SK-MEL-5 (cell line): ENCODE results near the gene NAALADL2. TPM values are rescaled to one million over a fixed set of nuclear protein-coding genes. Genes with fewer than 3 reads are reported as not detected.
"Not testable (repeated sequence)": the region's sequence is repeated elsewhere in the genome, so short reads cannot be mapped to it uniquely, and the experiment has no call there.

Source experiments
- DNase-seq: peaks from one replicate; pipeline ENCODE4 v3.0.0-alpha.2; 2016; ENCODE audit warnings: low read depth, low spot score
- in situ Hi-C: cut with HindIII; loops from 2 replicates; pipeline ENCODE4 v1.10.0; 2016; ENCODE audit warnings: low sequenced_read_pairs, high pct_unique_total_duplicates, low pct_unique_long_range_greater_than_20kb
- total RNA-seq: library from RNA; depleted of rRNA; stranded (reverse); fragments of >200 nt; shearing (Covaris generic); gene quantifications from 2 replicates; pipeline ENCODE4 v1.2.3, GENCODE V29; 2014

NAALADL2 gene
- total RNA-seq, 1 experiment from 2014 or later = 2.9 TPM

- in situ Hi-C loops = no loop called here
- no peak for DNase-seq
Observed at GRCh38 chr3:175088766-175089380, 229.7 kb downstream of the NAALADL2 start.

DNA sequence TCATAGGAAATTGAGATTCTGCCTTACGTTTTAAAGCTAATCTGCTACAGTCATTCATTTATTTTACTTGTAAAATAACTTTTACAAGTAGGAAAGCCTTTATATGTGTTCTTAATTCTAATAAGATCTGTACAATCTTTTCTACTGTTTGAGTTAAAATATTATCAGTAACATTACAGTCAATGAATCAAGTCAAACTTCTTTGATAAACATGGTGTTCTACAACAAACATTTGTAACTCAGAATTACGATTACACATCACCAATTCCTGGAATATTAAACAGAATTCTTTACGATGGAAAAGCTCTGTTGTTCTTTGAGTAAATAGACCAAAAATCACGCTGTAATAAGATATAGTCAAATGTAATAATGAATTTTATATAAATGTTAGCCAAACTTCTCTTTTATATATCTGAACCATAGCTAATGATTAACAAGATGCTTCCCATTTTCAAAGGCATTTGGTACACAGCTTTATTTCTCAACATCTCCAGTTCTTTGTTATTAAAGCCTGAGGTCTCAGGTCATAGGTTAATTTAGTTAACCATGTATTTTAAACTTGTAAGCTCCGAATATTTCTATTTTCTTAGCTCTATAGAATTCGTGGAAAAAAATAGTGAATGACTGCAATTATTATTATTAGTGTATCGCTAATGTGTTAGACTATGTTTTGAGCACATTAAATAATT, 232.4 kb downstream of the NAALADL2 start:
- in situ Hi-C loops = no loop called here
- no peak for DNase-seq

- in situ Hi-C loops = no loop called here
- DNase-seq = no peak
Observed at GRCh38 chr3:175093748-175094147, 234.6 kb downstream of the NAALADL2 start.

- DNase-seq = no peak
- in situ Hi-C loops = no loop called here
Observed at GRCh38 chr3:175094344-175094743, 235.2 kb downstream of the NAALADL2 start.

GRCh38 chr3:175098644-175099043, 239.5 kb downstream of the NAALADL2 start:
- in situ Hi-C loops = no loop called here

GRCh38 chr3:175102161-175102560, 243.0 kb downstream of the NAALADL2 start:
- in situ Hi-C loops = no loop called here
- no peak for DNase-seq

More at GRCh38 chr3:175098644-175099043, 239.5 kb downstream of the NAALADL2 start:
- DNase-seq = no peak

DNA sequence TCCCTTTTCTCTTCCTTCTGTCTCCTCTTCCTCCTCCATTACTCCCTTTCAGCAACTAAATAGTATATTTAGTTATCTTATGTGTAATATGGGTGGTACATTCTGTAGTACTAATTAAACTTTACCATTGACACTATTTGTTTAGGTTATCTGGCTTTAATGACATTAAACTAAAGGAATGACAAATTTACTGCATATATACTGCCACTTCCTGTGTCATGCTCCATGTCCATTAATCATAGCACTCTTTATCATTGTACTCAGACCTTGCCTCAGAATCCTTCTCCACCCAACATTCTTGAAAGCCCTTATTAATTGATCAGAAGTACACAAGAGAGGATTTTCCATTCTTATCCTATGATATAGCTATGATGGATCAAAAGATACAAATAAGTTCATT, 244.2 kb downstream of the NAALADL2 start:
- no peak for DNase-seq
- in situ Hi-C loops = no loop called here

DNA sequence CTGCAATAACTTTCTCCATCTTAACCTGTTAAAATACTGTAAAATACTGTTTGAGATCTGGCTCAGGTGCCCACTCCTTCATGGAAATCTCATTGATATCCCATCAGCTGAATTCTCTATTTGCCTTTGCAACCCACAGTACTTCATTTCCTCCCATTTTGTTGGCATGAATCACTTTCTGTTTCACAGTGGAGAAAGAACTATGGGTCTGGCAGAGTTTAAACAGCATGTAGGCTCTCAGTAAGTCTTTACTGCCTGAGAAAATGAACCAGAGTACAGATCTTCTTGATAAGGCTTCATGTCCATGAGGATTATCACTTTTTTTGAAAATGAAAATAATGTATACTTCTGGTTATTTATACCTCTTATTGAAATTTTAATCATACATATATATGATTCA, 245.9 kb downstream of the NAALADL2 start:
- in situ Hi-C loops = no loop called here
- no peak for DNase-seq

- no peak for DNase-seq
- in situ Hi-C loops = no loop called here
Observed at GRCh38 chr3:175107231-175107630, 248.1 kb downstream of the NAALADL2 start.

GRCh38 chr3:175107995-175108394, 248.9 kb downstream of the NAALADL2 start:
- in situ Hi-C loops = no loop called here
- no peak for DNase-seq

DNA sequence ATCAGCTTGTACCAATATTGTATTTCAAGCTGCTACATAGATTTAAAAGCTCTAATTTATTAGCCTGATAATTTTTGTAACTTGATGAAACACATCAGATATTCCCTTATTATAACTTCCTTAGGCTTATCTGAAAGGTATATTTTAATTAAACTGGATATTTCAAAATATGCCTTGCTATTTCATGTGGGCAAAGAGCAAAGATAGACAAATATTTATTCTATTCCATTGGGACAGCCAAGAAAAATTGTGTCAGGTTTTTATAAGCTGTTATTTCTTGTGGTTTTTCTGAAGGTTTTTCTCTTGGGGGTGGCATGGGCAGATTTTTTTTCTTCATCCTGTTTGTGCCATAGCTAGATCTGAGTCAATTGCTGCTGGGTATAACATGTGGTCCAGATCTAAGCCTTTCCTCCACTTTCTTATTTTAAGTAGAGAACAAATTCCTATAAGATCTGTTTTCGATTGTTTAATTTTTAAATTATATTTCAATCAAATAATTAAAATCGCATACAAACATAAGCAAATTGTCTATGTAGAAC, 249.5 kb downstream of the NAALADL2 start:
- in situ Hi-C loops = no loop called here
- no peak for DNase-seq

DNA sequence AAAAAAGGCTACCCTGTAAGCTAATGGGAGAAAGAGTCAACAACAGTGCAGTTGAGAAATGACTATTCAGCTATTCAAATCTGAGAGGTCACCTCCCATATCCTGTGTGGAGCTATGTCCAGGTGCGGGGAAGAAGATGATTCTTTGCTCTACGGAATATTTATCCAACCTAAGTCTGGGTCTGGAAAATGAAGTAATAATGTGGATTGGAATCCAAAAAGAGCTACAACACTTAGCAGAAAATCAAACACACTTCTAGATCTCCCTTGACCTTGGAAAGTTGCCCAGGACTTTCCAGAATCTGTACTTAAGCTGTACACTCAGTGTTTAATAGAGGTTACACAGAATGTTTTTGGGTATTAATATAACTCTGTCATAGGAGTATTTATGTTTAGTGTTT, 251.9 kb downstream of the NAALADL2 start:
- in situ Hi-C loops = no loop called here
- DNase-seq = no peak

DNA sequence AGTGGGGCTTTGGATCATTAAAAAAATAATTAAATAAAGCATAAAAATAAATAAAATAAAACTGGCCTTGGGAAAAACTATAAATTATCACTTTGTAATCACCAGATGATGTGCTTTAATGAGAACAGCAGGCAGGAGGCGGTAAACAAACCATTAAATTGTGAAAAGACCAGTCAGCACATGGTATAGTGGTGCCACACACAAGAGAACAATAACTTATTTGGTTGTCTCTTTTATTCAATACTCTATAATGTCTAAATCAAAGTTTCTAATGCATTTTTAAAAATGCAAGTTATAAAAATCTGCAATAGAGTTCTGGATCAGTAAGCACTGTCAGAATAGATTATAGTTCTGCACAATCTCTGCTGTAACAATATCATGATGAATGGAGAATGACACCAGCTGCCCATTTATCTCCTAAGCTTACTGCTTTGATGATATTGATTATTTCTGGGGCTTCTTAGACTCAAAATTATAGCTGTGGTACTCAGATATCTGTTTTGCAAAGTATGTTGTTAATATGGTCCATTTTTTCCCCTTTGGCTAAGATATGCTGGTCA, 259.3 kb downstream of the NAALADL2 start:
- in situ Hi-C loops = no loop called here

DNA sequence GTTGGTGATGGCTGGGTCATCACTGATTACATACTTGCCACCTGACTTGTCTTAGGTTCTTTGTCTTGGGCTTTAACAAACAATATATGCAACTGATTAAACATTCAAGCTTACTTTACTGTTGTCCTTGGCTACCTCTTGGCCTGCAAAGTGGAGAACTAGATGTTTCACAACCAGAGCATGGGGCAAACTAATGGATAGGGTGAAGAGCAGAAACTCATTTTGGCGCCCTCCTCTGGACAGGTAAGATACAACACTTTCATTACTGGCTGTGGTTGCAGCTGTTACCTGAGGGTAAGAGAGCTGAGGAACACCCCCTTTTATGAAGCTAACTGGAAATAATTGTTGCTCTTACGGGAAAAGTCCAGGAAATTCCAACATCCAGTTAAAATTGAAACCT, 262.1 kb downstream of the NAALADL2 start:
- DNase-seq = no peak
- in situ Hi-C loops = no loop called here

More for the DNA sequence above, 259.3 kb downstream of the NAALADL2 start:
- DNase-seq = no peak

- in situ Hi-C loops = no loop called here
- DNase-seq = no peak
Observed at GRCh38 chr3:175127075-175127662, 268.0 kb downstream of the NAALADL2 start.

- in situ Hi-C loops = no loop called here
- no peak for DNase-seq
Observed at GRCh38 chr3:175129126-175129525, 270.0 kb downstream of the NAALADL2 start.

DNA sequence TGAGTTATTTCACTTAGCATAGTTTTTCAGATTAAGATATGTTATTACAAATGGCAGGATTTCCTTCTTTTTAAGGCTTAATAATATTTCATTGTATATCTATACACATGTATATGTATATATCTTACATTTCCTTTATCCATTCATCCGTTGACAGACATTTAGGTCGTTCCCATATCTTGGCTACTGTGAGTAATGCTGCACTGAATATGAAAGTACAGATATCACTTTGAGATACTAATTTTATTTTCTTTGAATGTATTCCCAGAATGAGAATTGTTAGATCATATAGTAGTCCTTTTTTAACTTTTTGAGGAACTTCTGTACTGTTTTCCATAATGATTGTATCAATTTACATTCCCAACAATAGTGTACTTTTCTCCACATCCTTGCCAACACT, 270.4 kb downstream of the NAALADL2 start:
- in situ Hi-C loops = no loop called here
- no peak for DNase-seq

- DNase-seq, in situ Hi-C loops: not testable (repeated sequence)
Observed at GRCh38 chr3:175131866-175132265, 272.7 kb downstream of the NAALADL2 start.
